HPDE6-E6E7 (cell line): ENCODE data around the gene TEKT1.
"Not testable (repeated sequence)": the region's sequence is repeated elsewhere in the genome, so short reads cannot be mapped to it uniquely, and the experiment has no call there.

Experiments used
- DNase-seq: peaks from one replicate; pipeline ENCODE4 v3.0.0; 2011; ENCODE audit warnings: missing footprints; ENCODE audit errors: extremely low spot score

The TEKT1 gene

GRCh38 chr17:6815775-6816174 is 15.8 kb downstream of the TEKT1 start:
- no peak for DNase-seq

DNA sequence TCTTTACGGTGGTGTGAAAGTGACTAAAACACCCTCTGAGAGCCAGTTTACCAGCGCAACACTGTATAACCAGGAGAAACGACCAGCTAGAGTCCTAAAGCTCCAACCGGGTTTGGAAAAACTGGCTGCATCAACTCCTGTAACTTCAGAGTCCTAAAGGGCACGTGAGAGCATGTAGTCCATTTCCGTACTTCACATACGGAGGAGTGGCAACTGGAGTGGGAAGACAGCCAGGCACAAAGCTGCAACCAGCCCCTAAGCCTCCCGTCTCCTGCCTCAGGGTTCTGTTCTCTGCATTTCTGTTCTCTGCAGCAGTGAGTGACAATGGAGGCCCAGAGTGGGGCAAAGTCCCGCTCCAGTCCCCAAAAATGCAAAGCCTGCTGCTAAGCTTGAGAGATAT is 19.2 kb downstream of the TEKT1 start:
- no peak for DNase-seq

DNA sequence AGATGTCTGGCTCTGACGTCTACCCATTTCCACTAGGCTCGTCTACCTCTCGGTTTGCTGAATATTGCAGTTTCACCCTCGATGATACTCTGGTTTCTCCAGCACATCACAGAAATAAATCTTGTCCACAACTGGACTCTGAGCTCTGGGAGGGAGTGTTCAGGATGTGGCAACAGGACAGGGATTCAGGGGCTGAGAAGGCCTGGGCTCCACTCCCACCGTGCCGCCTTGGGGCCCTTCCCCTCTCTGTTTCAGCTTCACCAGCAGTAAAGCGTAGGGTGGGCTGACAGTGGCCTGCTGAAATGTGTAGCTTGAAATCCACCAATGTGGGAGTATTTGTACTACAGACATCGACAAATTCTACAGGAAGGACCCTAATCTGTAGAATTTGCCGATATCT is 20.0 kb downstream of the TEKT1 start:
- DNase-seq: no peak

DNA sequence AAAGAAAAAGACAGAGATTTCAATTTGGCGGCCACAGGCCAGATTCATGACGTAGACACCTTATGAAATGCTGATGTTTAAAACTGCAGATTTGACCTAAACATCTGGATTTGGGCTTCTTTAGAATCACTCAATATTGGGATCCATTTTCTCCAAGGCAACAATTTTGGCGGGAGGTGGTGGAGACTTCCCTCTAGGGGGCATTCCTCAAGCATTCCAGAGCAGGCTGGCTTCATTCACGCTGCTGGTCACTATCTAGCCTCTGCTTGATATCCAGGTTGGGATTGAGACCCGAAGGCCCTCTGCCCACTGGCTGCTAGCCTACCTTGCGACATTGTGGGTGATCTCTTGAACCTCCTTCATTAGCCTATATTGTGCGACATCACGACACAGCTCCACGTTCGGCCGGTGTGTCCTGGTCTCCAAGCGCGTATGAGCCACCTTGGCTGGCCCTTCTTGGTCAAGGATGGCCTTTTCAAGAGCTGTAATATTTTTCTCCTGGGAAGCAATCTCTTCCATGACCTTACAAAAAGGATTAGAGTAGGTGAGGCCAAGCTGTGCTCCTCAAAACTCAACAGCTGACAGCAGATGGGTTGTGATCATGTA is 31.0 kb downstream of the TEKT1 start:
- no peak for DNase-seq

DNA sequence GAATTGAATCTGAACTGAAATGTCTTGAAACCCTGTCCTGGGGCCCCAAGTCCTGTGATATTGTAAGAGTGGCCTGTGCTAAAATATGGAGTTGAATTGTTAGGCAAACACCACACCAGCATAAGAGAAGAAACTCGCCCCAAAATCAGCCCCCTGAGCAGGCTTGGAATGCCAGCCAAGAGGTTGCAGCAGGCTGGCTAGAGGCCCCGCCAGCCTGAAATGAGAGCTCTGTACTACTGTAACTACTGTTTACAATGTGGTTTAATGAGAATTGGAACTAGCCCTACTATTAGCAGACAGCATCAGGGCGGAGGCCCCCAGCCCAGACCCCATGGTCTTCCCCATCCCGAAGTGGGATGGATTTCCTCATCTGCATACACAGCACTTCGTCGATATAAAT is 31.8 kb downstream of the TEKT1 start:
- DNase-seq: no peak

- no peak for DNase-seq
Observed at GRCh38 chr17:6797718-6798351, 33.7 kb downstream of the TEKT1 start.

GRCh38 chr17:6796887-6797490 is 34.5 kb downstream of the TEKT1 start:
- peak; percentile 47 for DNase-seq

DNA sequence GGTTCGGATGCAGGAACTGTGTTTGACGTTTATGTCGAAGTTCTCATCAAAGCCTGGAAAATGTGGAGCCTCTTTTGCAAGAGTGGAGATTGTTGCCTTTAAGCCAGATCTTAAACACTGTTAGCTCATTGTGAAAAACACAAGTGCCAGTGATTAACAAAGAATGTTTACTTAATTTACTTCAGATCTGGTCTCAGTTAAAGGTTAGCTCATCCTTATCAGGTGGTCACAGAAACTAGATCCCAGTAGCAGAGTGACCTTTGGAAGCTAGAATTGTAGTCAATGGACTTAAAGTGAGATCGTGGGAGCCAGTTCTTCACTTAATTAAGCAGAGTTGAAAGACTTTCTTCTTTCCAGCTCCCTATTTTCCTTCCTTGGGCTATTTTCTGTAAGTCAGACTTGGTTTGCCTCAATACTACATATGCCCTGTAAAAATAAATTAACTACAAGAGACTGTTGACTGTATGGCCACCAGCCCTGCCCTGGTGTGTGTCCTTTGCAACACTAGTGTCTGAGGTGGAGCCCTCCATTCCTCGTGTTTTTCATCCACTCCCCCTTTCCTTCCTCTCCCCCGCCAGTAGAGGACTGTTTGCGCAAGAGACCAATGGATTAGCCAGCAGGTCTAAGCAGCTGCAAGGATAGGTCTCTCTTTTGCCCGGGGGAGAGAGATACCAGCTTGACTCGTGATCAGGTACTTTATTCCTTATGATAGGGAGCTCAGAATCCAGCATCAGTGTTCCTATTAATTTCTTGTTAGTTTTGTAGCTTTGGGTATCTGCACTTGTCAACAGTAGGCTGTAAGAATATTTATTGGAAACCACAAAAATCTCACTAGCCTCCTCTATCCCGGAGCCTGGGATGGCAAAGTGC is 35.3 kb downstream of the TEKT1 start:
- DNase-seq: no peak

- DNase-seq: no peak
Observed at GRCh38 chr17:6793748-6794493, 37.6 kb downstream of the TEKT1 start.

GRCh38 chr17:6789146-6789545 is 42.4 kb downstream of the TEKT1 start:
- no peak for DNase-seq

GRCh38 chr17:6787081-6787693 is 44.3 kb downstream of the TEKT1 start:
- DNase-seq: no peak

GRCh38 chr17:6786618-6787017 is 44.9 kb downstream of the TEKT1 start:
- no peak for DNase-seq

DNA sequence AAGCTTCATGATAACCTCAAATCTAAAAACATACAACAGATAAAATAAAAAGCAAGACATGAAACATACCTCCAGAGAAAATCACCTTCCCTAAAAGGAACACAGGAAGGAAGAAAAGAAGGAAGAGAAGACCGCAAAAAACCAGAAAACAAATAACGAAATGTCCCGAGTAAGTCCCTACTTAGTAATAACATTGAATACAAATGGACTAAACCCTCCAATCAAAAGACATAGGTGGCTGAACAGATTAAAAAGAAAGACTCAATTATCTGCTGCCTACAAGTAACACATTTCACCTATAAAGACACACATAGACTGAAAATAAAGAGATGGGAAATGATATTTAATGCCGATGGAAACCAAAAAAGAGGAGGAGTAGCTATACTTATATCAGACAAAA is 49.3 kb downstream of the TEKT1 start:
- DNase-seq: no peak

GRCh38 chr17:6780886-6781285 is 50.6 kb downstream of the TEKT1 start:
- DNase-seq: no peak

GRCh38 chr17:6780001-6780400 is 51.5 kb downstream of the TEKT1 start:
- no peak for DNase-seq

DNA sequence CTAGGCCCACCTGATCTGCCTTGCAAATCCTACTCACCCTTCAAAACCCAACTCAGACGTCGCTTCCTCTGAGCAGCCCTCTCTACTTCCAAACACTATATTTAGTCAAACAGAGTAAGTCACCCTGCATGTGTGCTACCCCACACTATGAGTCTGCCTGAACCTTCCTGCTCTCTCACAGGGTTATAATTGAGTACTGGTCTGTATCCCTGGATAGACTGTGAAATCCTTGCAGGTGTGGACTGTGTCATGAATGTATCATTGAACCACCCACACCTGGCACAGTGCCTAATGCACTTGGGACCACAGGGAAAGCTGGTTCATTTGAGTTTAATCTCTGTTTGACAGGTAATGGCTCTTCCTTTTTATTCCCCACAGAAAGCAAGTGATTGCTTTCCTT is 52.1 kb downstream of the TEKT1 start:
- DNase-seq: no peak

- no peak for DNase-seq
Observed at GRCh38 chr17:6775871-6776405, 55.6 kb downstream of the TEKT1 start, which contains the start of gene FBXO39. TSS of gene FBXO39 (plus strand) at chr17:6776215. CDS start at chr17:6779869, 3,654 bp downstream.

GRCh38 chr17:6774906-6775305 is 56.6 kb downstream of the TEKT1 start:
- not testable (repeated sequence) for DNase-seq

- no peak for DNase-seq
Observed at GRCh38 chr17:6772016-6772415, 59.5 kb downstream of the TEKT1 start.

DNA sequence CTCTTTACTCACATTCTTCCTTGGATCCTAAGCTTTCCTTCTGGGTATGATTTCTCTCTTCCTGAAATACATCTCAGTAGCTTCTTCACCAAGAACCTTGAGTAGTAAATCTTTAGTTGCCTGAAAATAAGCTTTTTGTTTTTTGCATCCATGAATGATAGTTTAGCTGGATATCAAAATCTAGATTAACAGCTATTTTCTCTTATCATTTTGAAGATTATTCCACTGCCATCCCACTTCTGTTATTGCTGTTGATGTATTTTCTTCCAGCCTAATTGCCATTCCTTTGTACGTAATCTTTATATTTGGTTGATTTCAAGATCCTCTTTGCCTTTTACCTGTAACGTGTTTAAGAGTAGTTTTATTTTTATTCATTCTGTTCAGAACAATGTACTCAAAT is 63.1 kb downstream of the TEKT1 start:
- no peak for DNase-seq

- no peak for DNase-seq
Observed at GRCh38 chr17:6761779-6762178, 69.8 kb downstream of the TEKT1 start.
